Pancreas (tissue), 10 donors: ENCODE measurements around the gene TSEN2. TPM values are rescaled to one million over a fixed set of nuclear protein-coding genes. Genes with fewer than 3 reads are reported as not detected.

Source experiments
- ATAC-seq, 4 donors: fragments of 200-7000 bp; cut with Tn5 transposase; one replicate each; pipeline versions ENCODE4 v1.8.0 to v1.9.1; 2020; ENCODE audit warnings: mild to moderate bottlenecking in 4 of 4, moderate library complexity in 4 of 4
- DNase-seq, 6 donors: peaks; one replicate each; pipeline ENCODE4 v3.0.0-alpha.2; 2020
- FAIRE-seq: peaks from 2 replicates; lab custom pipeline; 2012; peaks lifted over from hg19 to GRCh38; lab: Jason Lieb, UNC
- H3K27ac ChIP-seq, 4 donors: fragments of 200-600 bp; sonication (generic); 1 replicate in 3 of 4; 2 replicates in 1 of 4; pipeline versions ENCODE4 v1.5.0 to v1.8.0; 2020
- H3K27me3 ChIP-seq, 4 donors: fragments of 200-600 bp; one replicate each; pipeline ENCODE4 v1.8.0; 2021
- H3K36me3 ChIP-seq, 3 donors: fragments of 200-600 bp; sonication (generic) in 1 of 3; one replicate each; pipeline versions ENCODE4 v1.5.0 to v1.8.0; 2020 to 2021
- H3K4me1 ChIP-seq, 3 donors: fragments of 200-600 bp; one replicate each; pipeline ENCODE4 v1.8.0; 2021
- H3K4me3 ChIP-seq, 4 donors: fragments of 200-600 bp; sonication (generic) in 2 of 4; one replicate each; pipeline versions ENCODE4 v1.5.0 to v1.8.0; 2020 to 2021
- H3K9me3 ChIP-seq, 4 donors: fragments of 200-600 bp; one replicate each; pipeline ENCODE4 v1.8.0; 2021
- CTCF ChIP-seq, 4 donors: fragments of 200-600 bp; sonication (generic) in 3 of 4; IDR thresholded peaks; one replicate each; pipeline versions ENCODE4 v1.5.0 to v1.8.0; 2021; ENCODE audit warnings: antibody characterized with exemption in 4 of 4
- WGBS, 2 donors: extraction: QIAGEN DNeasy Blood & Tissue Kit; methylation state at CpG; one replicate each; pipeline ENCODE4 v1.1.7; 2013; 5-methylcytosine and 5-hydroxymethylcytosine counted together
- intact Hi-C, 3 donors: fragments of 100-400 bp; cut with DNase I; formaldehyde crosslinking; loops; one replicate each; pipeline versions ENCODE4 v1.11.1 to v1.14.2; 2022
- polyA plus RNA-seq, 2 donors: library from polyadenylated mRNA; stranded (reverse); fragments of 200-250 nt; gene quantifications; one replicate each; pipeline ENCODE4 v1.2.3, GENCODE V29; 2013
- total RNA-seq, 6 donors: library from RNA; stranded (reverse); fragmentation: NEBNext Ultra II Directional in 4 of 6; extraction: Animal tissue kit (Norgen Biotek cat#: 25700) in 4 of 6; gene quantifications; one replicate each; pipeline versions ENCODE4 v1.2.1 to v1.2.4, GENCODE V29; 2021 to 2023
- donor health status: healthy with polysubstance abuse.
- donor health status: DM: no; HTN: no; CAD: no; lungs with moderate emphysema.
- donor health status: DM: no; HTN: no; CAD: no.
- donor health status: control.
- donor health status: control.
- donor health status: Bipolar disorder and iron deficiency.
- donor health status: DM: yes; HTN: yes; CAD: no.
- donor health status: DM: no; HTN: no; CAD: no.
- donor health status: DM: no; HTN: no; CAD: no.
- donor health status: DM: yes; HTN: yes; CAD: no.

The TSEN2 gene
- total and polyA plus RNA-seq, 8 donors = 8.7 to 17.0 (median 10.9) TPM

- DNase-seq = no peak
- Histone ChIP-seq H3K27me3 (no peaks in the 10 kb centered on the region), H3K9me3 (no peaks in the 10 kb centered on the region), H3K27ac (no peak overlapping the region), H3K36me3 (no peaks in the 10 kb centered on the region), H3K4me3 (no peak overlapping the region), H3K4me1 (no peaks in the 10 kb centered on the region)
- no peak for ATAC-seq
- intact Hi-C loops = no loop called here
- FAIRE-seq = no peak
- WGBS, 2 donors = 83 to 93% methylated on average over 10 of the region's 10 CpGs
- no peak for TF ChIP-seq CTCF (IDR thresholded peaks at IDR 0.05)
These were observed 40.3 kb upstream of the TSEN2 start for GRCh38 chr3:12443781-12444522.

- intact Hi-C loops = no loop called here
- DNase-seq (no peak), ATAC-seq (peak in 2 of 4 donors; percentile 50 to 67), FAIRE-seq (no peak)
- Histone ChIP-seq H3K27me3 (no peaks in the 10 kb centered on the region), H3K36me3 (no peaks in the 10 kb centered on the region), H3K9me3 (no peaks in the 10 kb centered on the region), H3K4me3 (no peak overlapping the region), H3K27ac (no peak overlapping the region), H3K4me1 (no peaks in the 10 kb centered on the region)
- 55 to 60% methylated on average over 24 of the region's 24 CpGs for WGBS, 2 donors
- no peak for TF ChIP-seq CTCF (IDR thresholded peaks at IDR 0.05)
These were observed 39.5 kb upstream of the TSEN2 start for GRCh38 chr3:12444582-12445471.

GRCh38 chr3:12445523-12446240 lies 38.6 kb upstream of the TSEN2 start:
- no peak for TF ChIP-seq CTCF (IDR thresholded peaks at IDR 0.05)
- intact Hi-C loops = no loop called here
- ATAC-seq (no peak), DNase-seq (no peak), FAIRE-seq (no peak)
- H3K4me1 ChIP-seq = no peaks in the 10 kb centered on the region
- no peaks in the 10 kb centered on the region for H3K27me3 ChIP-seq
- H3K36me3 ChIP-seq = no peaks in the 10 kb centered on the region
- WGBS, 2 donors = 75 to 90% methylated on average over 8 of the region's 8 CpGs
- H3K4me3 ChIP-seq = no peak overlapping the region
- H3K9me3 ChIP-seq = no peaks in the 10 kb centered on the region
- no peak overlapping the region for H3K27ac ChIP-seq

- no peaks in the 10 kb centered on the region for H3K27me3 ChIP-seq
- H3K9me3 ChIP-seq = no peaks in the 10 kb centered on the region
- no peak for DNase-seq
- no peak overlapping the region for H3K4me3 ChIP-seq
- ATAC-seq = no peak
- TF ChIP-seq CTCF (IDR thresholded peaks at IDR 0.05) = no peak
- no peaks in the 10 kb centered on the region for H3K36me3 ChIP-seq
- 86 to 87% methylated on average over 7 of the region's 7 CpGs for WGBS, 2 donors
- FAIRE-seq = no peak
- intact Hi-C loops = no loop called here
- H3K27ac ChIP-seq = no peak overlapping the region
- H3K4me1 ChIP-seq = no peaks in the 10 kb centered on the region
These were observed 38.0 kb upstream of the TSEN2 start for GRCh38 chr3:12446298-12446697.
